Measurements from ENCODE around the gene BMP7. TPM values are rescaled to one million over a fixed set of nuclear protein-coding genes. Genes with fewer than 3 reads are reported as not detected.

BMP7 gene
- total and polyA plus RNA-seq, 2 donors (not counting 3 experiments of a cell fraction or from before 2014, with no cell fraction given), result not detected

DNA sequence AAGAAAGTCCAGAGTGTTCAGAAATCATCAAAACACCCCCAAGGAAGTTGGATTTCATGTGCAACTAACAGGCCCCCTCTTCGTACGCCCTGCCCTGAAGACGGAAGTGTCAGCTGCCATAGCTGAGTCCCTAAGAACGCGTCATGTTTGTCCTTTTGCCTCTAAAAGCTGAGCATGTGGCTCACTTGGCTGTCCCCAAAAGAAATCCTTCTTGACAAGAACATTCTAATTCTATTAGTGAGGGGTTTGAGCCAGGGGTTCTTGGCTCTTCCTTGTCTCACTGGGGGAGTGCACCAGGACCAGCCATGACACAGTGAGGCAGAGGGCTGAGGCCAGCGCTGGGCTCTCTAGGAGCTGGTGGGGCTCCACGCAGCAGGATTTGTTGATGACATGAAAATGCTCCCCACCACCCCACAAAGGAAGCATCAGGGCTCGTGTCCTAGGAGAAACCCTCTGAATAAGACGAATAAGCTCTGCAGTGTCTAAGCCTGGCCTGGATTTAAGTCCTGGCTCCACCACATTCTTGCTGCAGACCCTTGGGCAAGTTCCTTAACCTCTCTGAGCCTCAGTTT lies 43.2 kb upstream of the BMP7 start:
- no peaks in the 10 kb centered on the region for H3K4me1 ChIP-seq (ENCODE audit: control insufficient read depth, extremely low read depth, insufficient read depth, low read length)
- no peak overlapping the region for H3K9ac ChIP-seq (replicated peaks; ENCODE audit: extremely low read depth, insufficient read depth, low read length)
- H3K4me2 ChIP-seq (ENCODE audit: insufficient read depth, low read length), result no peak overlapping the region
- POLR2A ChIA-PET, result no interaction called here
- FAIRE-seq (no peak), DNase-seq (ENCODE audit: low read depth, low spot score) (no peak)
- no peaks in the 10 kb centered on the region for H3K9me1 ChIP-seq (replicated peaks; ENCODE audit: control insufficient read depth, extremely low read depth, insufficient read depth, low read length)
- H3K36me3 ChIP-seq (ENCODE audit: control insufficient read depth in 2 of 2, extremely low read depth in 1 of 2, insufficient read depth in 2 of 2, low read length in 2 of 2), result no peaks in the 10 kb centered on the region
- no peak overlapping the region for H3K27ac ChIP-seq (ENCODE audit: insufficient read depth, low read depth, low read length)
- TF ChIP-seq GATA2 (IDR thresholded peaks at IDR 0.05; ENCODE audit: insufficient read depth, insufficient read length, low read depth, low read length), result no peak
- no peak for TF ChIP-seq CTCF (IDR thresholded peaks at IDR 0.05; ENCODE audit: extremely low read depth in 1 of 2, insufficient read depth in 1 of 2, low read depth in 1 of 2, low read length in 2 of 2)
- no peak for TF ChIP-seq JUN (IDR thresholded peaks at IDR 0.05; ENCODE audit: borderline replicate concordance, insufficient read depth, insufficient read length, low read depth)
- no peak for TF ChIP-seq FOS (IDR thresholded peaks at IDR 0.05; ENCODE audit: borderline replicate concordance, insufficient read depth, low read length)
- no peak for TF ChIP-seq POLR2AphosphoS5 (IDR thresholded peaks at IDR 0.05; ENCODE audit: insufficient read depth, low read depth, low read length)
- TF ChIP-seq EZH2 (IDR thresholded peaks at IDR 0.05; ENCODE audit: borderline replicate concordance, low read depth, low read length, severe bottlenecking), result no peak
- TF ChIP-seq, protein P1, sequence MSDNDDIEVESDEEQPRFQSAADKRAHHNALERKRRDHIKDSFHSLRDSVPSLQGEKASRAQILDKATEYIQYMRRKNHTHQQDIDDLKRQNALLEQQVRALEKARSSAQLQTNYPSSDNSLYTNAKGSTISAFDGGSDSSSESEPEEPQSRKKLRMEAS (IDR thresholded peaks at IDR 0.05; ENCODE audit: insufficient read depth, insufficient read length), result no peak
- TF ChIP-seq MYC (IDR thresholded peaks at IDR 0.05; ENCODE audit: low read depth, low read length), result no peak
- no peaks in the 10 kb centered on the region for H3K27me3 ChIP-seq (ENCODE audit: control insufficient read depth in 2 of 2, insufficient read depth in 2 of 2, low read length in 2 of 2)
- no TSS peak for BruUV-seq (replicated peaks)
- H4K20me1 ChIP-seq (replicated peaks; ENCODE audit: control insufficient read depth, extremely low read depth, insufficient read depth, low read length), result no peaks in the 10 kb centered on the region
- H2AFZ ChIP-seq (ENCODE audit: low read depth, low read length), result no peak overlapping the region
- H3K79me2 ChIP-seq (ENCODE audit: control insufficient read depth, insufficient read depth, low read length), result no peaks in the 10 kb centered on the region
- intact Hi-C loops (cut with micrococcal nuclease) (no loop called here), dilution Hi-C loops (cut with MboI; ENCODE audit: extremely low pct_ligation_motif_present, low sequenced_read_pairs) (no loop called here)
- no peaks in the 10 kb centered on the region for H3K9me3 ChIP-seq (replicated peaks; ENCODE audit: control insufficient read depth, insufficient read depth, low read length)
- H3K4me3 ChIP-seq (replicated peaks in 1 of 3; ENCODE audit: insufficient read depth in 1 of 3, low read depth in 1 of 3, low read length in 3 of 3), result no peak overlapping the region
- CTCF ChIA-PET, result no interaction called here

All from endothelial cell of umbilical vein (primary cell).